Calu3 (cell line): Measurements from ENCODE around the gene FUT9. TPM values are rescaled to one million over a fixed set of nuclear protein-coding genes. Genes with fewer than 3 reads are reported as not detected.

Source experiments
- BruUV-seq: library from RNA; stranded (reverse); fragments of 400-500 nt; replicated peaks from 2 replicates; lab custom pipeline; 2021; lab: Mats Ljungman, UMichigan
- CTCF ChIA-PET: fragments of 300-600 bp; sonication (Branson Sonifier 250); formaldehyde crosslinking; loops from one replicate; lab custom pipeline; 2022; ENCODE audit warnings: antibody characterized with exemption; lab: Charles Lee
- DNase-seq: peaks from one replicate; pipeline ENCODE4 v3.0.0; 2022
- H3K27ac Mint-ChIP-seq: one replicate; pipeline ENCODE4 v1.8.0; 2022; ENCODE audit warnings: mixed read lengths; ENCODE audit not compliant: unreplicated experiment
- H3K27me3 Mint-ChIP-seq: one replicate; pipeline ENCODE4 v1.8.0; 2022; ENCODE audit warnings: mixed read lengths; ENCODE audit not compliant: unreplicated experiment
- H3K36me3 Mint-ChIP-seq: one replicate; pipeline ENCODE4 v1.8.0; 2022; ENCODE audit warnings: mild to moderate bottlenecking, moderate library complexity, mixed read lengths; ENCODE audit not compliant: insufficient read depth, unreplicated experiment
- H3K4me1 Mint-ChIP-seq: one replicate; pipeline ENCODE4 v1.8.0; 2022; ENCODE audit warnings: mild to moderate bottlenecking, low read depth, mixed read lengths; ENCODE audit not compliant: unreplicated experiment
- H3K4me3 Mint-ChIP-seq: one replicate; pipeline ENCODE4 v1.8.0; 2022; ENCODE audit warnings: mild to moderate bottlenecking, low read depth, moderate library complexity, mixed read lengths; ENCODE audit not compliant: unreplicated experiment
- H3K9me3 Mint-ChIP-seq: one replicate; pipeline ENCODE4 v1.8.0; 2022; ENCODE audit warnings: low read depth, mixed read lengths; ENCODE audit not compliant: unreplicated experiment
- intact Hi-C: fragments of 100-400 bp; cut with micrococcal nuclease; formaldehyde crosslinking; loops from one replicate; pipeline ENCODE4 v1.10.0; 2022; ENCODE audit not compliant: unreplicated experiment
- total RNA-seq: library from RNA; stranded (reverse); gene quantifications from 2 replicates; pipeline ENCODE4 v1.2.3, GENCODE V29; 2022
- TF ChIP-seq, protein P1 (sequence below): fragments of 200-600 bp; IDR thresholded peaks from one replicate; pipeline ENCODE4 v1.8.0; 2022; ENCODE audit warnings: antibody characterized with exemption; ENCODE audit not compliant: unreplicated experiment

FUT9 gene
- total RNA-seq, 1 experiment from 2014 or later: 1.9 TPM

DNA sequence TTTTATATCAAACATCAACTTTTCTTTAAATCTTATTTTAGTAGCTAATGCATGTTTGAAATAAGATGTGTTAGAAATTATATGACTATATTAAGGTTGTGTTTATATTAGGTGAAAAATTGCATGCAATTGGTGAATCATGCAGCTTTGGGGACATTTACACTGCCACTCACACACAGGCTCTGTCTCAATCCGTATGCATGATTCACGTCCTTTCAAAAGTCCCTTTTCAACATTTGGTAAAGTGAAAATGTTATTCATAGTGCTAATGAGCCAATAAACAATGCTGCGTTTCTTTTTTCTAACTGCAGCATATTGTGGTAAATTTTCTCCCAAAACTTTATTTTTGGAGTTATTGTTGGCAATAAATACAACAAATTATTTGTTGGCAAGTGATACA, 198.0 kb downstream of the FUT9 start:
- Mint-ChIP-seq H3K4me3 (no peak overlapping the region), H3K27me3 (no peaks in the 10 kb centered on the region), H3K27ac (no peak overlapping the region), H3K9me3 (no peaks in the 10 kb centered on the region), H3K36me3 (no peaks in the 10 kb centered on the region), H3K4me1 (no peaks in the 10 kb centered on the region)
- no TSS peak for BruUV-seq
- CTCF ChIA-PET: interaction anchor here (1.5 kb wide), 1 partner anchor 125 kb away, joined by 3 read pairs; no protein-coding TSS in a partner anchor
- TF ChIP-seq, protein P1, sequence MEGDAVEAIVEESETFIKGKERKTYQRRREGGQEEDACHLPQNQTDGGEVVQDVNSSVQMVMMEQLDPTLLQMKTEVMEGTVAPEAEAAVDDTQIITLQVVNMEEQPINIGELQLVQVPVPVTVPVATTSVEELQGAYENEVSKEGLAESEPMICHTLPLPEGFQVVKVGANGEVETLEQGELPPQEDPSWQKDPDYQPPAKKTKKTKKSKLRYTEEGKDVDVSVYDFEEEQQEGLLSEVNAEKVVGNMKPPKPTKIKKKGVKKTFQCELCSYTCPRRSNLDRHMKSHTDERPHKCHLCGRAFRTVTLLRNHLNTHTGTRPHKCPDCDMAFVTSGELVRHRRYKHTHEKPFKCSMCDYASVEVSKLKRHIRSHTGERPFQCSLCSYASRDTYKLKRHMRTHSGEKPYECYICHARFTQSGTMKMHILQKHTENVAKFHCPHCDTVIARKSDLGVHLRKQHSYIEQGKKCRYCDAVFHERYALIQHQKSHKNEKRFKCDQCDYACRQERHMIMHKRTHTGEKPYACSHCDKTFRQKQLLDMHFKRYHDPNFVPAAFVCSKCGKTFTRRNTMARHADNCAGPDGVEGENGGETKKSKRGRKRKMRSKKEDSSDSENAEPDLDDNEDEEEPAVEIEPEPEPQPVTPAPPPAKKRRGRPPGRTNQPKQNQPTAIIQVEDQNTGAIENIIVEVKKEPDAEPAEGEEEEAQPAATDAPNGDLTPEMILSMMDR: no peak
- no peak for DNase-seq
- intact Hi-C loops: no loop called here

DNA sequence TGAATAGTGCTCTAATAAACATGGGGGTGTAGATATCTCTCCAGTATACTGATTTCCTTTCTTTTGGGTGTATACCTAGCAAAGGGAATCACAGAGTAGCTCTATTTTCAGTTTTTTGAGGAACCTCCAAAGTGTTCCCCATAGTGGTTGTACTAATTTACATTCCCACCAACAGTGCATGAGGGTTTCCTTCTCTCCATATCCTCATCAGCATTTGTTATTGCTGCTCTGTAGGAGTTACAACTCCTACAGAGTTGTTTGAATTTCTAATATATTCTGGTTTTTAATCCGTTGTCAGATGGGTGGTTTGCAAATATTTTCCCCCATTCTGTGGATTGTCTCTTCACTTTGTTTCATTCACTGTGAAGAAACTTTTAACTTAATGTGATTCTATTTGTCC, 207.9 kb downstream of the FUT9 start:
- Mint-ChIP-seq H3K36me3 (no peaks in the 10 kb centered on the region), H3K27me3 (no peaks in the 10 kb centered on the region), H3K27ac (no peak overlapping the region), H3K4me3 (no peak overlapping the region), H3K4me1 (peaks cover 8% of the 10 kb centered on the region), H3K9me3 (no peaks in the 10 kb centered on the region)
- intact Hi-C loops: no loop called here
- DNase-seq: no peak
- BruUV-seq: no TSS peak
- CTCF ChIA-PET: no interaction called here
- TF ChIP-seq, protein P1: no peak

DNA sequence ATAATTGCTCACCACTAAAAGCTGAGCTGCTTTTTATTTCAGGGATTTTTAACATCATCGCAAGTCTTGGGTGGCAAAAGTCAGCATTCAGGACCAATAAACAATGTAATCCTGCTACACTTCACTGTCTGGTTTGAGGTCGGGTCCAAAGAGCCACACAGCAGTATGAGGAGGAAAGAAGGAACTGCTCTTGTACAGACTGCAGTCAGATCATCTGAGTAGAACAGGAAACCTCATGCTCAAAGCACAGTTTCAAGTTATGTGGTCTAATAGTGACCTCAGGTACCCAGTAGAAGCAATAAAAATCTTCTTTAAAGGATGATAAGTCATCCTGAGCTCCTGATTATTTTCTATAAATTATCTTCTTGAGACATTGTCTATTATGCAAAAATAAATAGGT, 211.4 kb downstream of the FUT9 start:
- DNase-seq: no peak
- BruUV-seq: no TSS peak
- Mint-ChIP-seq H3K4me3 (no peak overlapping the region), H3K36me3 (no peaks in the 10 kb centered on the region), H3K27me3 (no peaks in the 10 kb centered on the region), H3K9me3 (no peaks in the 10 kb centered on the region), H3K4me1 (peaks cover 8% of the 10 kb centered on the region), H3K27ac (no peak overlapping the region)
- TF ChIP-seq, protein P1: no peak
- CTCF ChIA-PET: interaction anchor here (1.1 kb wide), 1 partner anchor 9 kb away, joined by 3 read pairs; no protein-coding TSS in a partner anchor
- intact Hi-C loops: no loop called here

DNA sequence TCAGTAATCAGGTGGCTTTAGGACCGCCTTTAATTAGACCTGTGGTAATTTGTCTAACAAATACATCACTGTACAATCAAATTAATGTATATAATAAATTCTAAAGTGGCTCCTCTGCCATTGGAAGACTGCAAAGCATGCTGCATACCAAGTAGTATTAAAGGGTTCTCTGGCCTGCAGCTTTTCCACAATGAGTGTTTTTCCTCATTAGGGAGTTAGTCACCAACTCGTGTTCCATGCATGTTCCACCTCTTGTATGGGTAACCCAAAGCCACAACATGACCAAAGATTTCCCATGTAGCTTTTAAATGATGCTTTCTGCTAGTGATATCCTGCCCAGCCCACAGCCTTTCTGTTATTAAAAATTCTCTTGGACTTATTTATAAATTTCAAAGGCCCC, 218.7 kb downstream of the FUT9 start:
- H3K4me1 Mint-ChIP-seq: peaks cover 11% of the 10 kb centered on the region
- CTCF ChIA-PET: no interaction called here
- no peaks in the 10 kb centered on the region for H3K9me3 Mint-ChIP-seq
- no peaks in the 10 kb centered on the region for H3K36me3 Mint-ChIP-seq
- H3K27ac Mint-ChIP-seq: no peak overlapping the region
- H3K27me3 Mint-ChIP-seq: no peaks in the 10 kb centered on the region
- no peak for DNase-seq
- no TSS peak for BruUV-seq
- TF ChIP-seq, protein P1: no peak
- H3K4me3 Mint-ChIP-seq: no peak overlapping the region
- intact Hi-C loops: no loop called here
